IMR-90 (cell line): ENCODE data around the gene OSGEP. TPM values are rescaled to one million over a fixed set of nuclear protein-coding genes. Genes with fewer than 3 reads are reported as not detected.

ENCODE experiments used
- ATAC-seq: fragments of 200-7000 bp; cut with Tn5 transposase; 2 replicates; pipeline ENCODE4 v1.9.1; 2020; ENCODE audit warnings: low read depth, mild to moderate bottlenecking, moderate library complexity
- BruUV-seq: library from RNA; stranded (reverse); fragments of 400-500 nt; replicated peaks from 2 replicates; lab custom pipeline; 2021; lab: Mats Ljungman, UMichigan
- CTCF ChIA-PET: fragments of 300-600 bp; formaldehyde crosslinking; extraction: SDS; loops from one replicate; lab custom pipeline; 2021; ENCODE audit warnings: antibody characterized with exemption; lab: Yijun Ruan, JAX
- POLR2A ChIA-PET: fragments of 300-600 bp; sonication (Branson Sonifier 250); formaldehyde crosslinking; loops from one replicate; lab custom pipeline; 2022; ENCODE audit warnings: antibody characterized with exemption; ENCODE audit not compliant: unreplicated experiment; lab: Charles Lee
- DNase-seq: peaks from one replicate; pipeline ENCODE4 v3.0.0; 2013
- H2AFZ ChIP-seq: replicated peaks from 2 replicates; pipeline ENCODE3; 2013; ENCODE audit warnings: low read length, mild to moderate bottlenecking; ENCODE audit not compliant: poor library complexity
- H2AK5ac ChIP-seq: 2 replicates; pipeline ENCODE4 v1.6.1; 2013; ENCODE audit warnings: low read depth, low read length, inconsistent platforms
- H2AK9ac ChIP-seq: replicated peaks from 2 replicates; pipeline ENCODE3; 2013; ENCODE audit warnings: mild to moderate bottlenecking, low read depth, low read length, moderate library complexity; ENCODE audit not compliant: poor library complexity
- H2BK120ac ChIP-seq: 2 replicates; pipeline ENCODE4 v1.6.1; 2013; ENCODE audit warnings: low read depth, low read length, inconsistent platforms
- H2BK15ac ChIP-seq: 3 replicates; pipeline ENCODE4 v1.6.1; 2013; ENCODE audit warnings: low read depth, low read length, inconsistent platforms
- H2BK20ac ChIP-seq: 2 replicates; pipeline ENCODE4 v1.6.1; 2013; ENCODE audit warnings: low read depth, mild to moderate bottlenecking, inconsistent platforms, low read length, moderate library complexity
- H2BK5ac ChIP-seq: 2 replicates; pipeline ENCODE4 v1.6.1; 2013; ENCODE audit warnings: mild to moderate bottlenecking, low read depth, low read length, inconsistent platforms; ENCODE audit not compliant: poor library complexity, severe bottlenecking
- H3K14ac ChIP-seq: replicated peaks from 2 replicates; pipeline ENCODE4 v1.6.1; 2013; ENCODE audit warnings: low read depth, low read length, inconsistent platforms
- H3K18ac ChIP-seq: 2 replicates; pipeline ENCODE4 v1.6.1; 2013; ENCODE audit warnings: low read depth, low read length, control low read depth
- H3K23ac ChIP-seq: 2 replicates; pipeline ENCODE4 v1.6.1; 2013; ENCODE audit warnings: low read depth, low read length, inconsistent platforms
- H3K27ac ChIP-seq: 2 replicates; pipeline ENCODE4 v1.5.1; 2013; ENCODE audit warnings: mild to moderate bottlenecking, control low read depth, low read length; ENCODE audit not compliant: insufficient read depth
- H3K27me3 ChIP-seq: 2 replicates; pipeline ENCODE4 v1.6.1; 2013; ENCODE audit warnings: low read length; ENCODE audit not compliant: control insufficient read depth, insufficient read depth
- H3K36me3 ChIP-seq: 2 replicates; pipeline ENCODE4 v1.6.1; 2013; ENCODE audit warnings: low read length, mixed read lengths; ENCODE audit not compliant: control insufficient read depth, insufficient read depth
- H3K4ac ChIP-seq: 2 replicates; pipeline ENCODE4 v1.6.1; 2013; ENCODE audit warnings: low read depth, low read length, inconsistent platforms
- H3K4me1 ChIP-seq: 2 replicates; pipeline ENCODE4 v1.6.1; 2013; ENCODE audit warnings: low read length, mixed read lengths; ENCODE audit not compliant: control insufficient read depth, insufficient read depth
- H3K4me2 ChIP-seq: 2 replicates; pipeline ENCODE4 v1.6.1; 2013; ENCODE audit warnings: low read depth, mild to moderate bottlenecking, control low read depth, low read length, moderate library complexity
- H3K4me3 ChIP-seq: 2 replicates; pipeline ENCODE4 v1.5.1; 2013; ENCODE audit warnings: low read depth, mild to moderate bottlenecking, control low read depth, low read length, moderate library complexity; ENCODE audit not compliant: insufficient read depth
- H3K56ac ChIP-seq: 2 replicates; pipeline ENCODE4 v1.6.1; 2013; ENCODE audit warnings: low read length, inconsistent platforms; ENCODE audit not compliant: insufficient read depth; ENCODE audit errors: extremely low read depth
- H3K79me1 ChIP-seq, 2 experiments: 2 replicates each; pipeline ENCODE4 v1.6.1; 2013; ENCODE audit warnings: low read length in 2 of 2, inconsistent platforms in 1 of 2, low read depth in 1 of 2
- H3K9ac ChIP-seq: 2 replicates; pipeline ENCODE4 v1.6.1; 2013; ENCODE audit warnings: low read depth, low read length, control low read depth
- H3K9me1 ChIP-seq: 2 replicates; pipeline ENCODE4 v1.6.1; 2013; ENCODE audit warnings: low read length, inconsistent platforms; ENCODE audit not compliant: insufficient read depth
- H3K9me3 ChIP-seq: 2 replicates; pipeline ENCODE4 v1.6.1; 2013; ENCODE audit warnings: low read length; ENCODE audit not compliant: control insufficient read depth, insufficient read depth
- H4K20me1 ChIP-seq: 2 replicates; pipeline ENCODE4 v1.6.1; 2013; ENCODE audit warnings: low read length, inconsistent platforms; ENCODE audit not compliant: insufficient read depth
- H4K5ac ChIP-seq: 2 replicates; pipeline ENCODE4 v1.6.1; 2013; ENCODE audit warnings: mild to moderate bottlenecking, low read depth, low read length, control low read depth
- H4K8ac ChIP-seq, 2 experiments: 2 replicates each; pipeline ENCODE4 v1.6.1; 2013; ENCODE audit warnings: low read depth in 2 of 2, low read length in 2 of 2, control low read depth in 1 of 2, inconsistent platforms in 1 of 2
- H4K91ac ChIP-seq: 2 replicates; pipeline ENCODE4 v1.6.1; 2013; ENCODE audit warnings: low read depth, low read length, inconsistent platforms; ENCODE audit not compliant: insufficient read depth
- FOS ChIP-seq: fragments of 150-350 bp; IDR thresholded peaks from 2 replicates; pipeline ENCODE4 v1.6.1; 2016; ENCODE audit warnings: low read depth, low read length
- POLR2A ChIP-seq: IDR thresholded peaks from 2 replicates; pipeline ENCODE4 v1.6.1; 2012; ENCODE audit warnings: mild to moderate bottlenecking, low read depth, low read length
- SMC3 ChIP-seq: fragments of 150-350 bp; IDR thresholded peaks from 2 replicates; pipeline ENCODE4 v1.6.1; 2016; ENCODE audit warnings: low read depth, mild to moderate bottlenecking, antibody characterized with exemption, low read length, moderate library complexity
- USF2 ChIP-seq: fragments of 150-350 bp; IDR thresholded peaks from 2 replicates; pipeline ENCODE4 v1.6.1; 2017; ENCODE audit warnings: mild to moderate bottlenecking, antibody characterized with exemption, low read length, low read depth
- WGBS, 2 experiments: methylation state at CpG; one replicate each; pipeline versions ENCODE4 v1.1.5 to v1.1.7; 2013; ENCODE audit warnings: missing lambda C conversion rate in 2 of 2; ENCODE audit not compliant: insufficient read length in 1 of 2; ENCODE audit errors: extremely low coverage in 2 of 2; 5-methylcytosine and 5-hydroxymethylcytosine counted together
- dilution Hi-C: fragments of 300-500 bp; cut with HindIII; formaldehyde crosslinking; loops from one replicate; pipeline ENCODE4 v1.14.3; 2018; ENCODE audit warnings: low sequenced_read_pairs; ENCODE audit not compliant: unreplicated experiment
- in situ Hi-C: fragments of 300-500 bp; cut with MboI; formaldehyde crosslinking; loops from 3 replicates; pipeline ENCODE4 v1.14.3; 2019; ENCODE audit warnings: low sequenced_read_pairs, inconsistent platforms, mixed read lengths
- intact Hi-C: fragments of 100-400 bp; cut with micrococcal nuclease; formaldehyde crosslinking; loops from 2 replicates; pipeline ENCODE4 v1.10.0; 2022
- polyA plus RNA-seq, 3 experiments: library from polyadenylated mRNA; depleted of rRNA; stranded (reverse); fragments of >200 nt; gene quantifications; 2 replicates each; pipeline ENCODE4 v1.2.3, GENCODE V29; 2012; ENCODE audit warnings: low replicate concordance in 1 of 3
- total RNA-seq: library from RNA; depleted of rRNA; stranded (reverse); fragments of >200 nt; gene quantifications from 2 replicates; pipeline ENCODE4 v1.2.3, GENCODE V29; 2012

Gene OSGEP
- total and polyA plus RNA-seq, 2 of the 4 experiments (the other 2 are of a cell fraction) = 24.7 to 32.4 TPM

- H3K9me1 ChIP-seq = peaks cover 10% of the 10 kb centered on the region; the same call in 1 of the 2 replicates
- CTCF ChIA-PET = no interaction called here
- H3K4me1 ChIP-seq = 0 out of 2 replicates have a peak, but pooled peaks cover 4% of the 10 kb centered on the region
- H3K56ac ChIP-seq = no peak overlapping the region
- H3K4me2 ChIP-seq = no peak overlapping the region
- ATAC-seq = no peak
- in situ Hi-C loops (loop anchor here (25.0 kb wide), 1 partner anchor 629 kb away; the partner anchor contains the start of gene ZNF219), intact Hi-C loops (no loop called here), dilution Hi-C loops (no loop called here)
- no peak overlapping the region for H2AK9ac ChIP-seq
- H3K79me1 ChIP-seq = peaks cover 25 to 51% of the 10 kb centered on the region in 2 experiments
- no peak overlapping the region for H2BK5ac ChIP-seq
- DNase-seq = no peak
- H3K18ac ChIP-seq = no peak overlapping the region
- H4K91ac ChIP-seq = no peak overlapping the region
- no peak overlapping the region for H3K23ac ChIP-seq
- POLR2A ChIA-PET = no interaction called here
- H3K4me3 ChIP-seq = no peak overlapping the region
- H3K14ac ChIP-seq = no peak overlapping the region
- no peak overlapping the region for H4K5ac ChIP-seq
- H3K27ac ChIP-seq = no peak overlapping the region
- H3K9ac ChIP-seq = no peak overlapping the region
- peaks cover 21% of the 10 kb centered on the region for H3K36me3 ChIP-seq
- H3K4ac ChIP-seq = no peak overlapping the region
- TSS peak; percentile 58 for BruUV-seq
- no peak overlapping the region for H2AK5ac ChIP-seq
- no peak overlapping the region for H2AFZ ChIP-seq
- H4K20me1 ChIP-seq = 0 out of 2 replicates have a peak, but pooled peaks cover 3% of the 10 kb centered on the region
- H2BK120ac ChIP-seq = no peak overlapping the region
- TF ChIP-seq FOS = no peak
- TF ChIP-seq POLR2A = peak; percentile 32; the same call in 1 of the 2 replicates
- TF ChIP-seq SMC3 = no peak
- TF ChIP-seq USF2 = no peak
- no peaks in the 10 kb centered on the region for H3K27me3 ChIP-seq
- no CpG with 5 or more reads among the region's 8 CpGs for WGBS, 2 experiments
- no peak overlapping the region for H2BK15ac ChIP-seq
- no peak overlapping the region for H4K8ac ChIP-seq
- H2BK20ac ChIP-seq = no peak overlapping the region
- H3K9me3 ChIP-seq = no peaks in the 10 kb centered on the region
These were observed 3.6 kb upstream of the OSGEP start for GRCh38 chr14:20458031-20458789.
